ENCODE measurements around the gene NXN.
"Not testable (repeated sequence)": the region's sequence is repeated elsewhere in the genome, so short reads cannot be mapped to it uniquely, and the experiment has no call there.

The NXN gene

DNA sequence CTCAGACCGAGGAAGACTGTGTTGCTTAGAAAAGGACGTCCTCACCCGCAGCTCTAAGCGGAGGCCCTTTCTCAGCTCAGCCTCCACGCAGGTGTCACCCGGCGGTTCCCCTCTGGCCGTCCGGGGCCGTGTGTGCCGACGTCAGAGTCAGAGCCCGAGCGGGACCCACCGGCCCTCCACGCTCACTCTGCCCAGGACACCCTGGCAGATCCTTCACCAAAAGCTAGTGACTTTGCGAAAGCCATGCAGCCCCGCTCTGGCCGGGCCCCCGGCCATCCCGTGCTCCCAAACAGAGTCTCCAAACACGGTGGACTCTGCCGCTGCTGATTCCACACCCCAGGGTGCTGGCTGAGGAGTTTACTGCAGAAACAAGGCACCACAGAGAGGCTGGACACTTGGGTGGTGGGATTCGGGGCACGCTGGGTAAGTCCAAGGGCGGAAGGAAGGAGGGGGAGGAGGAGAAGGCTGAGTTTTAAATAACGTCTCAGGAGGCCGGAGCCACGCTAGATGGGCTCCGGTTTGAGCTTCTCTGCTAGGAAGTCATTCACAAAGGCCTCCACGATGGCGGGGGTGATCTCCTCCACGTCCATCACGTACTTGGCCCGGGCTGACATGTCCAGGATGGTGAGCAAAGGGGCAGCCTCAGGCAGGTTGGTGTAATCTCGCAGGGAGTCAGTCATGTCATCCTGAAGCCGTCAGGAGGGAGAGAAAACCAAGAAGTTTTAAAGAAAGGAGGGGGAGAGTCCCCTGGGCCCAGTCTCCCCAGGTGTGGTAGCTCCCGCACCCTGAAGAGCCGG is 178.9 kb downstream of the NXN start:
- no peak for DNase-seq (ENCODE audit: low read depth in 2 of 2)

DNA sequence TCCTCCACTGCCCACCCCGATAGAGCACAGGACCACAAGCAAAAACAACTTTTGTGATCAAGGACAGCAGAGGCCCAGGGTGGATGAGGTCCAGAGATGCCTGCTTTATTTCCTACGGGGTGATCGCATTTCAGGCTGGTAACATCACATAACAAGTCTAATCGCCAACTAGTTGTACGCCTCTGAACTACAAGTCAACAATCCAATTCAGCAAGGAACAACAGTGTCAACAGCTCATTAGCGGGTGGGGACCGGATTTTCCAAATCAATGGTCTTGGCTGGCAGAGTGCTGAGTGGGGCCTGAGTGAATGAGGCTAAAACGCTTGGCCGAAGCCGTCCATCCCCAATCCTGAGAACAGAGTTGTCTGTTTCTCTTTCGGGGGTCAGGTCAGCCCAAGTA is 180.3 kb downstream of the NXN start:
- DNase-seq (ENCODE audit: low read depth in 2 of 2), result no peak

DNA sequence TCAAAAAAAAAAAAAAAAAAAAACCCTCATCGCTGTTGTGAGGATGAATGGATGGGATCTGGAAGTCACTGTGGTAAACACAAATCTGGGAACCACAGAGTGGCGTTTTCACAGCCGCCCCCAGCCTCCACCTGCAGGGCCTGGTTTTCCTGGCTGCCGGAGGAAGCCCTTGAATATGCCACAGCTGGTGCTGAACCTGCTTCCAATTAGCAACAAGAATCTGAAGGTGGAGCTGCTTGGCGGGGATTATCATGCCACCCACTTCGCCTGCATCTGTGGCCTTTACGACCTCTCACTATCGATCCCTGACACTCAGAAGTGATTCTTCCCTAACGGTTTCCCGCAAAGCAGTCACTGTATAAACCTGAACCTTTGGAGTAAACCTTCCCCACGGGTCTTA is 181.3 kb downstream of the NXN start:
- DNase-seq (ENCODE audit: low read depth in 2 of 2), result no peak

GRCh38 chr17:797236-797840 is 182.2 kb downstream of the NXN start:
- no peak for DNase-seq (ENCODE audit: low read depth in 2 of 2)

- DNase-seq (ENCODE audit: low read depth in 2 of 2), result no peak
These were observed 183.0 kb downstream of the NXN start for GRCh38 chr17:796609-797008.

- DNase-seq (ENCODE audit: low read depth in 2 of 2), result no peak
These were observed 183.9 kb downstream of the NXN start for GRCh38 chr17:795721-796120.

GRCh38 chr17:795276-795675 is 184.3 kb downstream of the NXN start:
- DNase-seq (ENCODE audit: low read depth in 2 of 2), result no peak

GRCh38 chr17:794876-795275 is 184.7 kb downstream of the NXN start:
- peak in 1 of 2 donors; percentile 31 for DNase-seq (ENCODE audit: low read depth in 2 of 2)

GRCh38 chr17:792277-792676 is 187.3 kb downstream of the NXN start:
- no peak for DNase-seq (ENCODE audit: low read depth in 2 of 2)

DNA sequence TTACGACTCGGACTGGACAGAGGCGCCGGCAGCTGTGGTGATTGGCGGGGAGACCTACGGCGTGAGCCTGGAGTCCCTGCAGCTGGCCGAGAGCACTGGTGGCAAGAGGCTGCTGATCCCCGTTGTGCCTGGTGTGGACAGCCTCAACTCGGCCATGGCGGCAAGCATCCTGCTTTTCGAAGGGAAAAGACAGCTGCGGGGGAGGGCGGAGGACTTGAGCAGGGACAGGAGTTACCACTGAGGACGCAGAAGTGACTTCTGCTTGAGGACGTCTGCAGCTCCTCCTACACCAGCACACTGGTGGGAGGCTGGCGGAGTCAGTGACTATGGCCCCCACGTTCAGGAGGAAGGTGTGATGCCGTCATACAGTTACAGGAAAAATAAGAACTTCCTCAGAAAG is 187.7 kb downstream of the NXN start:
- no peak for DNase-seq (ENCODE audit: low read depth in 2 of 2)

GRCh38 chr17:790874-791247 is 188.7 kb downstream of the NXN start:
- DNase-seq (ENCODE audit: low read depth in 2 of 2), result not testable (repeated sequence)

GRCh38 chr17:789931-790873 is 189.4 kb downstream of the NXN start:
- DNase-seq (ENCODE audit: low read depth in 2 of 2), result not testable (repeated sequence)

DNA sequence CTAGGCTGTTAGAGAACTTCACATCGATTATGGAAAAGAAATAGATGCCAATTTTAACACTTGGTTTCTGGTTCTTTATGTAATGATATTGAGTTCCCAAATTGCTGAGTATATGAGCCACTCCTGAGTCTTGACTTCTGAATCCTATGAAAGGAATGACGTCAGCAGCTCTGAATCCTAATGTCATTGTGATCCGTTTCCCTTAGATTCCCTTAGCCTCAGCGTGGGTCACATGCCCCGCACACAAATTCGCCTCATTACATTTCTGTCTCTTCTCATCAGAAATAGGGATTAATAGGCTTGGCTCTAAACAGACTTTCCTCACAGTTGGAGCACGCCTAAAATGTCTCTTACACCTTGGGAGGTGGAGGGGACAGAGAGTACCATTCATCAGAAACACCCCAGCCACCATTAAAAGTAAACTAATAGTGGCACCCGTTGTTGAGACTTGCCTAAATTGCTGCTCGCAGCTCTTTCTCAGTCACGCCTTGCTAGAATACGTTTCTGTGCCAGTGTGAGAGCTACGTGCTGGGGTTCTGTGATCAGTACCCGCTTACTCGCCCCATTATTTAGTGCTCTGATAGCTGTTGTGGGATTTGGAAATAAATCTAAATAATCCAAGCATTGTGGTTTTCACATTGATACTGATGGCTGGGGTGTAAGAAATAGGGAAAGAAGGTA is 190.3 kb downstream of the NXN start:
- no peak for DNase-seq (ENCODE audit: low read depth in 2 of 2)

DNA sequence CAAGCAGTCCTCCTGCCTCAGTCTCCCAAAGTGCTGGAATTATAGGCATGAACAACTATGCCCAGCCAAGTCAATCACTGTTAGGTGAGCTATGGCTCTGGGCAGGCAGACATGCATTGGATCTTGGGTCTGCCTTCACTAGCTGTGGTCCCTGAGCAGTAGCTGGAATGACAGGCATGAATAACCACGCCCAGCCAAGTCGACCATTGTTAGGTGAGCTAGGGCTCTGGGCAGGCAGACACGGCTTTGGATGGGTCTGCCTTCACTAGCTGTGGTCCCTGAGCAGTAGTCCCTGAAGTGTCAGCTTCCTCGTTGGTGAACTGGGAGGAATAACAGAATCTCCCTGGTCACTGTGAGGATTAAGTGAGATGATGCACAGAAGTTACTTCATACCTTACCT is 191.0 kb downstream of the NXN start:
- no peak for DNase-seq (ENCODE audit: low read depth in 2 of 2)

- DNase-seq (ENCODE audit: low read depth in 2 of 2), result no peak
These were observed 191.8 kb downstream of the NXN start for GRCh38 chr17:787641-788221.

DNA sequence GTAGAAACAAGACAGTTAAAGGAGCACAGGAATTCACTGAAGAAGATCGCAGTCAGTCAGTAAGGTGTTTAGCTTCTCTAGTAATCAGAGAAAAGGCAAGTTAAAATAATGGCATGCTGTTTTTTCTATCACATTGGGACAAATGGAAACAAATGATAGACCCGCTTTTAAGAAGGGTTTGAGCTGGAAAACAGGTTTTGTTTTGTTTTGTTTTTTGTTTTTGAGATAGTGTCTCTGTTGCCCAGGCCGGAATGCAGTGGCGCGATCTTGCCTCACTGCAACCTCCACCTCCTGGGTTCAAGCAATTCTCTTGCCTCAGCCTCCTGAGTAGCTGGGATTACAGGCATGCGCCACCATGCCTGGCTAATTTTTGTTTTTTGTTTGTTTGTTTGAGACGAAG is 193.7 kb downstream of the NXN start:
- DNase-seq (ENCODE audit: low read depth in 2 of 2), result not testable (repeated sequence)

GRCh38 chr17:784143-784542 is 195.4 kb downstream of the NXN start:
- DNase-seq (ENCODE audit: low read depth in 2 of 2), result no peak

DNA sequence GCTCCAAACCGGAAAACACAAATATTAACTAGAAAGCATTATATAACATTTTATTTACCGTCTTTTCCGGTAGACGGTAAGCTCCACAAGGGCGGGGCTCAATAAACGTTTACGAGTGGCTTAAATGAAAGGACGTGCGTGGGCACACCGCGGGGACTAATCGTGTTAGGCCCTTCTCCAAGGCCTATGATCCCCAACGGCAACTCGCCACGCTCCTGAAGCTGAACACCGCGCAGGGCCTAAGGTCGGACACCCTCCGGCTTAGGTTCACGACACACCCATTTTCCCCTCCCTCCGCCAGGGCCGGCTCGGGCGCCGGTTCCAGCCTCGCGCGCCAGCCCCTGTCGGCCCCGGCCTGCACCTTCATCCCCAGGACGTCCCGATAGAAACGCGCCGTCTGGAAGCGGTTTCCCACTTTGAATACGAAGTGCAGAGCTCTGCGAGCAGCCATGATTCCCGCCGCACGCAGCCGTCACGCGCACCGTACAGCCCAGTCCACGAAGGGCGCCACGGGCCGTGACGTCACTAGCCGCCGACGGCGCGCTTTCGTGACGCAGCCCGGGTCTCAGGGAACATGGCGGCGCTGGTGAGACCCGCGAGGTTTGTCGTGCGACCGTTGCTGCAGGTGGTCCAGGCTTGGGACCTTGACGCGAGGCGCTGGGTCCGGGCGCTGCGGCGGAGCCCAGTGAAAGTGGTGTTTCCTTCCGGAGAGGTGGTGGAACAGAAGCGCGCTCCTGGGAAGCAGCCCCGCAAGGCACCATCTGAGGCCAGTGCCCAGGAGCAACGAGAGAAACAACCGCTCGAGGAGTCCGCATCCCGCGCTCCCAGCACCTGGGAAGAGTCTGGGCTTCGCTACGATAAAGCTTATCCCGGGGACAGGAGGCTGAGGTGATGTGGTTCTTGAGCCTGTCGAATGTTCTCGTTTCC is 197.5 kb downstream of the NXN start, which contains the start of the genes GLOD4 and MRM3:
Gene GLOD4 (minus strand): TSS at position 476 of the 927 bp plus-strand sequence. CDS start 25 bp downstream, at position 451.
Gene MRM3 (plus strand): TSS at position 549 of the 927 bp plus-strand sequence. CDS start 26 bp downstream, at position 575.
- DNase-seq (ENCODE audit: low read depth in 2 of 2), result peak; percentile 84 to 90

GRCh38 chr17:778096-778495 is 201.5 kb downstream of the NXN start:
- no peak for DNase-seq (ENCODE audit: low read depth in 2 of 2)

DNA sequence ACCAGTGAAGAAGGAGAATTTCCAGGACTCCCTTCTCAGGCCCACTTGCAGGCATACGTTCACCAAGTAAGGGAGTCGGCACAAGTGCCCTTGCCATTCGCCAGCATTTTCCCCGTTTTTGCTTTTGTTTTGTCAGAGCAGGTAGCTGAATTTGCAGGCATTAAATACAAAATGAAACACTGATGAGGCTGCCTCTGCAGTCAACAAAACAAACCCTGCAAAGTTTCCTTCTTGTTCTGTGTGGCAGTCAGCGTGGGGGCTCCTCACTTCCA is 205.3 kb downstream of the NXN start:
- no peak for DNase-seq (ENCODE audit: low read depth in 2 of 2)
